ENCODE measurements around the gene TIGAR. TPM values are rescaled to one million over a fixed set of nuclear protein-coding genes. Genes with fewer than 3 reads are reported as not detected.

The TIGAR gene
- total and polyA plus RNA-seq, 2 donors: 9.7 to 10.7 TPM

DNA sequence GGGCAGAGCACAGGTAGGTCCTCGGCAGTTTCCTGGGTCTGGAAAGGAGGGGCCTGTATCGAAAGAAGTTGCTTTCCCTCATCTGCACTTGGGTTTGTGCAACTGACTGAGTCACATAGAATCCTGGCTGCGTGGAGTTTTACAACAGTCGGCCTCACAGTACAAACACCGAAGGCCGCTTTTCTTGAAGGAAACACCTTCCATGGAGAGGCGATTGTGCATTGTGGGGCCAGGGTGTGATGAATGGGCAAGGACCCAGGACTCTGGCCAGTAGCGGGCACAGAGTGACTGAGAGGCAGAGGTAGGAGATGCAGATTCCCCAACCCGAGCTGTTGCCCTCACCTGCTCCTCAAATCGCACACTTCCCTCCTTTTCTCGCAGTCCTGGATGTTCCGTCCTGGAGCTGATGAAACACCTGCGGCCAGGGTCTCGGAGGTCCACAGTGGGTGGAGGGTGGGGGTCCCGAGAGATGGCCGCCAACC is 39.8 kb upstream of the TIGAR start:
- WGBS: 97% methylated on average over 16 of the region's 16 CpGs
- Histone ChIP-seq H3K4me3 (ENCODE audit: low read length in 2 of 2) (no peak overlapping the region), H3K27me3 (ENCODE audit: control insufficient read depth in 2 of 2, insufficient read depth in 1 of 2, low read length in 1 of 2) (peaks cover 7% of the 10 kb centered on the region in 2 donors), H3K36me3 (ENCODE audit: control insufficient read depth in 2 of 2, insufficient read depth in 2 of 2, low read length in 1 of 2) (peaks cover 6 to 65% of the 10 kb centered on the region in 2 donors), H3K27ac (ENCODE audit: low read depth in 1 of 2, low read length in 1 of 2) (no peak overlapping the region), H3K9me3 (ENCODE audit: control insufficient read depth in 2 of 2, insufficient read depth in 1 of 2, low read length in 1 of 2) (no peaks in the 10 kb centered on the region), H3K4me1 (ENCODE audit: control insufficient read depth in 2 of 2, insufficient read depth in 2 of 2, low read length in 2 of 2) (peaks cover 0 to 16% of the 10 kb centered on the region in 2 donors)
- no peak for DNase-seq (ENCODE audit: low read depth in 6 of 9, low spot score in 9 of 9)

DNA sequence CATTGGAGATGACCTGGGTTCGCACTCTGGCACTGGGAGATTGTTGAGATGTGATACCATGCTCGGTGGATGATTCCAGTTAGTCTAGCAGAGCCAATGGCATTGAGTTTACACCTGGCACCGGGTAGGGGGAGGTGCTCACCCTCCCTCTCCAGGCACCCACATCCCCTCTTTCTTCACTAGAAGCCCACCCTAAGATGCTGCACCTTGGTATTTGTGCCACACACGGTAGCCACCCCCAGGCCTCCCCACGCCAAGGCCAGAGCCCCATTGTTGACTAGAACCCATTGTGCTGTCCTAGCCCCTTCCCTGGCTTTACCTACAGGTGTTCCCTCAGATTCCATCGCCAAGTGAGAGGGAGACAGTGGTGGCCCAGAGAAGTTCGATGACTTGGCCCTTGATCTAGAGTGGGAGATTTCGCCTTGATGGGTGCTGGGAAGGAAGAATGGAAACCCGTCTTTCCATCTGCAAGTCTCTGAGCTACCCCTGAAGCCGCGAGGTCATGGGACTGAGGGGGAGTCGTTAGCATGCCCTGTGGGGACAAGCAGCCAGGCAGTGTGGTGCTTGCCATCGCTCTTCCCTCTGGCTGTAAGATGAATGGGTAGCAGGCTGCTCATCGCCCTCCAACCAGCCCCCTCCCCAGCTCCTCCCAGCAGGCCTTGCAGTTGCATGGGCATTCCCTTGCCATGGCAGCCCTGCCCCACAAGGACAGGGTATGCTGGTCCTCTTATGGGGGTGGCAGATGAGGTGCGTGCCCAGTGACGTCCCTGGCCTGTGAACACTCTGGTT is 38.7 kb upstream of the TIGAR start:
- H3K9me3 ChIP-seq (ENCODE audit: control insufficient read depth in 2 of 2, insufficient read depth in 1 of 2, low read length in 1 of 2): no peaks in the 10 kb centered on the region
- no peak overlapping the region for H3K4me3 ChIP-seq (ENCODE audit: low read length in 2 of 2)
- peaks cover 6 to 74% of the 10 kb centered on the region in 2 donors for H3K36me3 ChIP-seq (ENCODE audit: control insufficient read depth in 2 of 2, insufficient read depth in 2 of 2, low read length in 1 of 2)
- no peak for DNase-seq (ENCODE audit: low read depth in 6 of 9, low spot score in 9 of 9)
- H3K27me3 ChIP-seq (ENCODE audit: control insufficient read depth in 2 of 2, insufficient read depth in 1 of 2, low read length in 1 of 2): no peaks in the 10 kb centered on the region
- WGBS: 96% methylated on average over 16 of the region's 16 CpGs
- no peak overlapping the region for H3K27ac ChIP-seq (ENCODE audit: low read depth in 1 of 2, low read length in 1 of 2)
- peaks cover 0 to 10% of the 10 kb centered on the region in 2 donors for H3K4me1 ChIP-seq (ENCODE audit: control insufficient read depth in 2 of 2, insufficient read depth in 2 of 2, low read length in 2 of 2)

DNA sequence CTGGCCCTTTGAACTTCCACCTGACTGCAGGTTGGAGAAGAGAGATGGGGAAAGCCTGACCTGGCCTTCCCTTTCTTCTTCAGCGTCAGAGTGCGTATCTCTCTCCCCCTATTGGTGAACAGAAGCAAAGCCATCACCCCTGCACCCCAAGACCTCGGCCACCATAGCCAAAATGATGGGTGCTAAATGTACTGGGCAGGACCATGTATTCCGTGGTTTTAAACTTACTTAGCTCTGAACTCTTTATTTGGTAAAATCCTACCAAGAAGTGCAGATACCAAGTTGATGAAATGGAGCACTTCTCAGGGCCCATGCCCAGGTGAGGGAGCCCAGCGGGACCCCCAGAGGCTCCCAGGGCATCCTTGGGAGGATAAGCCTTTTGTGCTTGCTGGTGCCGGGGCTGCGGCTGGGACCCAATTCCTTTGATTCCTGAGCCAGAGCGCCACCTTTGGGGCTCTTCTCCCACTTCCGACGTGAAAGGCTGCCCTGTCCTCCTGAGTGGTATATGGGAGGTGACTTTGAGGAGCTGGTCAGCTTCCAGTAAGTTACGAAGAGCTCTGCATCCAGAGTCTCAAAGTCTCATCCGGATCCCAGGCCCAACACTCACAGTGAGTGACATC is 38.0 kb upstream of the TIGAR start:
- WGBS: 96% methylated on average over 12 of the region's 12 CpGs
- no peak overlapping the region for H3K27ac ChIP-seq (ENCODE audit: low read depth in 1 of 2, low read length in 1 of 2)

DNA sequence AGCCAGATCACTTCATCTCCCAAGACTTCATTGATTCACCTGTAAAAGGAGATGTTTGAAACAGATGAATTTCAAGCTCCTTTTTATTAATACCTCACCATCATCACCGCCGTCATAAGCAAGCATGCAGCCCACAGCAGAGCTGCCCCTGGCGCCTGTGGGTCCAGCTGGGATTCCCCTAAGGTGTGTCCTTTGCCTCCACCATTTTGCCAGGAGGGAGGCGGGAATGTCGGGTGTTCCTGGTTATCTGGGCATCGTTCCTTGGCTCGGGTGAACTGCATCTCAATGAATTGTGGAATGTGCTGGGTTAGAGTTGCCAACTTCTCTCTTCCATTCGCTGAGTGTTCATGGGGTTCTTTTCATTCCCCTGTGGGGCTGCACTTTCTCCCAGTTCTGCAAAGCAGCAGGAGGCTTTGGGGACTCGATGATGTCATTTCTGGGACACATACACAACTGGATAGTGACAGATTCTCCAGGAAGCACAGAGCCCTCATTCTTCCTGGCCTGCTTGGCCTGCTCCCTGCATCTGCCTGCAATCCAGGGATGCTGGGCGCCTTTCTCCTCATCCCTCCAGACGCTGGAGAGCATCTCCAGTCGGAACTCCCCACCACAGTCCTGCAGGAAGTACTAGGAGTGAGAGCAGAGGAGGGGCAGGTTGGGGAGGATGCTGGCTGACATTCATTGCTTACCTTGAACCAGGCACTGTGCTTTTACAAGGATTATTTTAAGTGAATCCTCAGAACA is 37.3 kb upstream of the TIGAR start:
- H3K27ac ChIP-seq (ENCODE audit: low read depth in 1 of 2, low read length in 1 of 2): no peak overlapping the region
- no peaks in the 10 kb centered on the region for H3K9me3 ChIP-seq (ENCODE audit: control insufficient read depth in 2 of 2, insufficient read depth in 1 of 2, low read length in 1 of 2)
- peaks cover 0 to 2% of the 10 kb centered on the region in 2 donors for H3K4me1 ChIP-seq (ENCODE audit: control insufficient read depth in 2 of 2, insufficient read depth in 2 of 2, low read length in 2 of 2)
- WGBS: 96% methylated on average over 12 of the region's 12 CpGs
- H3K36me3 ChIP-seq (ENCODE audit: control insufficient read depth in 2 of 2, insufficient read depth in 2 of 2, low read length in 1 of 2): peaks cover 6 to 68% of the 10 kb centered on the region in 2 donors
- no peak overlapping the region for H3K4me3 ChIP-seq (ENCODE audit: low read length in 2 of 2)
- no peaks in the 10 kb centered on the region for H3K27me3 ChIP-seq (ENCODE audit: control insufficient read depth in 2 of 2, insufficient read depth in 1 of 2, low read length in 1 of 2)
- no peak for DNase-seq (ENCODE audit: low read depth in 6 of 9, low spot score in 9 of 9)

More for the DNA sequence above, 38.0 kb upstream of the TIGAR start:
- no peak for DNase-seq (ENCODE audit: low read depth in 6 of 9, low spot score in 9 of 9)
- H3K9me3 ChIP-seq (ENCODE audit: control insufficient read depth in 2 of 2, insufficient read depth in 1 of 2, low read length in 1 of 2): no peaks in the 10 kb centered on the region
- H3K4me3 ChIP-seq (ENCODE audit: low read length in 2 of 2): no peak overlapping the region
- no peaks in the 10 kb centered on the region for H3K27me3 ChIP-seq (ENCODE audit: control insufficient read depth in 2 of 2, insufficient read depth in 1 of 2, low read length in 1 of 2)
- peaks cover 0 to 8% of the 10 kb centered on the region in 2 donors for H3K4me1 ChIP-seq (ENCODE audit: control insufficient read depth in 2 of 2, insufficient read depth in 2 of 2, low read length in 2 of 2)
- peaks cover 6 to 69% of the 10 kb centered on the region in 2 donors for H3K36me3 ChIP-seq (ENCODE audit: control insufficient read depth in 2 of 2, insufficient read depth in 2 of 2, low read length in 1 of 2)

DNA sequence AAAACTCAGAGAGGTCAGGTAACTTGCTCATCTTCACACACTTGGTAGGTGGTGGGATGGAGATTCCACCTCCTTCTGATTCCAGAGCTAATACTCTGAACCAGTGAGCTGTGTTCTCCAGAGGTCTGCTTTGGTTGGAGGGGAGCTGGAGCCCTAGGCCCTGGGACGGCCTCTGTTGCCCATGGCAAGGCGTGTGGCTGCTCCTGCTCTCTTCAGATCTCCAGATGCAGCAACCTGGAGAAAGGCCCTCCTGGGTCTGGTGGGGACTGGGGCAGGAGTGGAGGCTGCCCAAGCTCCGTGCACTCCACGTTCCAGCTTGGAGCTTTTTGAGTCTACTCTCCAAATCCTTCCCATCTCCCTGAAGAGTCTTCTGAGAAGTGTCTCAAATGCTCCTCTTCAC is 36.7 kb upstream of the TIGAR start:
- no peaks in the 10 kb centered on the region for H3K4me1 ChIP-seq (ENCODE audit: control insufficient read depth in 2 of 2, insufficient read depth in 2 of 2, low read length in 2 of 2)
- no peak overlapping the region for H3K27ac ChIP-seq (ENCODE audit: low read depth in 1 of 2, low read length in 1 of 2)
- no peaks in the 10 kb centered on the region for H3K27me3 ChIP-seq (ENCODE audit: control insufficient read depth in 2 of 2, insufficient read depth in 1 of 2, low read length in 1 of 2)
- no peaks in the 10 kb centered on the region for H3K9me3 ChIP-seq (ENCODE audit: control insufficient read depth in 2 of 2, insufficient read depth in 1 of 2, low read length in 1 of 2)
- peaks cover 6 to 66% of the 10 kb centered on the region in 2 donors for H3K36me3 ChIP-seq (ENCODE audit: control insufficient read depth in 2 of 2, insufficient read depth in 2 of 2, low read length in 1 of 2)
- no peak for DNase-seq (ENCODE audit: low read depth in 6 of 9, low spot score in 9 of 9)
- 85% methylated on average over 4 of the region's 4 CpGs for WGBS
- no peak overlapping the region for H3K4me3 ChIP-seq (ENCODE audit: low read length in 2 of 2)

DNA sequence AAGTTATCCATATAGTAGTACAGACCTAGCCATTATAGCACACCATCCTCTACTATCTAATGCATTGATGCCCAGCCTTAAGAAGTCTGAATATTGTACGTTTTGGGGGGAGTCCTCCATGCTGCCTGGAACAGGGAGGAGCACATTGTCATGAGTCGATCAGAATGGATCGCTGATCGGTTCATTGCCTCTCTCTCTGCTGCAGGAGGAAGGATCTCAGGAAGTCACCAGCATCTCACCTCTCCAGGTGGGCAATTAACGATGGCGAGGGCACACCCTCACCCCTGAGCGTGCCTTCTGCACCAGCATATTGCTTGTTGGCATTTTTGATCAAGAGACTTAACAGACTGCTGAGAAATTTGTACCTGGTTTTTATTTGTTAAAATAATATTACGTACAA is 35.9 kb upstream of the TIGAR start:
- H3K4me3 ChIP-seq (ENCODE audit: low read length in 2 of 2): no peak overlapping the region
- no peak overlapping the region for H3K27ac ChIP-seq (ENCODE audit: low read depth in 1 of 2, low read length in 1 of 2)
- H3K9me3 ChIP-seq (ENCODE audit: control insufficient read depth in 2 of 2, insufficient read depth in 1 of 2, low read length in 1 of 2): no peaks in the 10 kb centered on the region
- no peak for DNase-seq (ENCODE audit: low read depth in 6 of 9, low spot score in 9 of 9)
- H3K36me3 ChIP-seq (ENCODE audit: control insufficient read depth in 2 of 2, insufficient read depth in 2 of 2, low read length in 1 of 2): peaks cover 6 to 66% of the 10 kb centered on the region in 2 donors
- no peaks in the 10 kb centered on the region for H3K4me1 ChIP-seq (ENCODE audit: control insufficient read depth in 2 of 2, insufficient read depth in 2 of 2, low read length in 2 of 2)
- WGBS: 97% methylated on average over 8 of the region's 8 CpGs
- H3K27me3 ChIP-seq (ENCODE audit: control insufficient read depth in 2 of 2, insufficient read depth in 1 of 2, low read length in 1 of 2): no peaks in the 10 kb centered on the region

DNA sequence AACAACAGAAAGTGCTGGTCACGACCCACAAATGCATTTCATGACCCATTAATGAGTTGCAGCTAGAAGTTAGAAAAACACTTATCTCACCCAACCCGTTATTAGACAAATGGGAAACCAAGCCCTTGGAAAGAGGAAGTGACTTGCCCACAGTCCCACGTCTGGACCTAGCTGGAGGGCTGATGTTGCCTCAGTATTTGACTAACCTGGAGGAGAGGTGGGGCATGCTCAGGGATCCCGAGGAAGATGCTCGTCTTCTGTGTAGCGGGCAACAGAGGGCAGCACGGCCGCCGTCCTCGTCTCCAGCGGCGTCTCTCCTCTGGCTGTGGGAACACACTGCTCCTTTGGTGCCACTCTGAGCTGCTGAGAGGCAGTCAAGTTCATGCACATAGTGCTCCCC is 34.8 kb upstream of the TIGAR start:
- Histone ChIP-seq H3K4me1 (ENCODE audit: control insufficient read depth in 2 of 2, insufficient read depth in 2 of 2, low read length in 2 of 2) (no peaks in the 10 kb centered on the region), H3K36me3 (ENCODE audit: control insufficient read depth in 2 of 2, insufficient read depth in 2 of 2, low read length in 1 of 2) (peaks cover 10 to 63% of the 10 kb centered on the region in 2 donors), H3K27ac (ENCODE audit: low read depth in 1 of 2, low read length in 1 of 2) (no peak overlapping the region), H3K9me3 (ENCODE audit: control insufficient read depth in 2 of 2, insufficient read depth in 1 of 2, low read length in 1 of 2) (no peaks in the 10 kb centered on the region), H3K4me3 (ENCODE audit: low read length in 2 of 2) (no peak overlapping the region), H3K27me3 (ENCODE audit: control insufficient read depth in 2 of 2, insufficient read depth in 1 of 2, low read length in 1 of 2) (no peaks in the 10 kb centered on the region)
- WGBS: 86% methylated on average over 12 of the region's 12 CpGs
- DNase-seq (ENCODE audit: low read depth in 6 of 9, low spot score in 9 of 9): no peak

DNA sequence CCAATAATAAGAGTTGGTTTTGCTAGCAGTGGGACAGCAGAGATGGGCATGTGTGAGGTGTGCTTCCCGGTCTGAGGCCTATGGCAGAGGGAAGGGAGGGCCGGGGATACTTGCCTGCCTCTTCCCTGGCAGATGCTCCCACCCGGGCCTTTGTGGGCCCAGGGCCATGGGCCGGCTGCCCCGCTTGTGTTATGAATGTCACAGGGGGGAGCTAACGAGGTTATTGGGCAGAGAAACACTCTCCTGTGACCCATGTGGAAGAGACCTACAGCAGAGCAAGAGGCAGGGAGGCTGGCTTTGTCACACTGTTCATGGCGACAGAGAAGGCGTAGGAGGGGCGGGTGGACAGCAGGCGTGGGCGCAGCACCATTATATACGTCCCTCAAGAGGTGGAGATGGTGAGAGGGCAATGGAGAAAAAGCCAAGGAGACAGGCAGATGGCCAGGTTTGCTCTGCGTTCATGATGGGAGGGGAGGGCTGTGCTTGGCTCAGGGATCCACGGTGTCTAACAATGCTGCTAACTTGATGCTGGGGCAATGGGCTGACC is 34.2 kb upstream of the TIGAR start:
- WGBS: 94% methylated on average over 14 of the region's 14 CpGs
- no peak overlapping the region for H3K27ac ChIP-seq (ENCODE audit: low read depth in 1 of 2, low read length in 1 of 2)
- H3K27me3 ChIP-seq (ENCODE audit: control insufficient read depth in 2 of 2, insufficient read depth in 1 of 2, low read length in 1 of 2): no peaks in the 10 kb centered on the region
- peaks cover 7 to 62% of the 10 kb centered on the region in 2 donors for H3K36me3 ChIP-seq (ENCODE audit: control insufficient read depth in 2 of 2, insufficient read depth in 2 of 2, low read length in 1 of 2)
- no peak for DNase-seq (ENCODE audit: low read depth in 6 of 9, low spot score in 9 of 9)
- H3K9me3 ChIP-seq (ENCODE audit: control insufficient read depth in 2 of 2, insufficient read depth in 1 of 2, low read length in 1 of 2): no peaks in the 10 kb centered on the region
- no peaks in the 10 kb centered on the region for H3K4me1 ChIP-seq (ENCODE audit: control insufficient read depth in 2 of 2, insufficient read depth in 2 of 2, low read length in 2 of 2)
- no peak overlapping the region for H3K4me3 ChIP-seq (ENCODE audit: low read length in 2 of 2)

All from thymus (tissue), 11 donors.